Testis (tissue), 3 donors: ENCODE measurements around the gene HLA-F. TPM values are rescaled to one million over a fixed set of nuclear protein-coding genes. Genes with fewer than 3 reads are reported as not detected.

Experiments
- DNase-seq: peaks from one replicate; pipeline ENCODE4 v3.0.0-alpha.2; 2019
- H3K27ac ChIP-seq, 2 donors: fragments of 200-600 bp; sonication (generic); one replicate each; pipeline ENCODE4 v1.5.1; 2019
- H3K27me3 ChIP-seq: fragments of 200-600 bp; sonication (generic); one replicate; pipeline ENCODE4 v1.5.1; 2019
- H3K36me3 ChIP-seq: fragments of 200-600 bp; sonication (generic); one replicate; pipeline ENCODE4 v1.5.1; 2017; ENCODE audit warnings: low read depth; ENCODE audit errors: missing control alignments
- H3K4me1 ChIP-seq: fragments of 200-600 bp; sonication (generic); one replicate; pipeline ENCODE4 v1.5.1; 2019
- H3K4me3 ChIP-seq, 2 donors: fragments of 200-600 bp; sonication (generic); one replicate each; pipeline ENCODE4 v1.5.1; 2017 to 2019
- H3K9me3 ChIP-seq: fragments of 200-600 bp; sonication (generic); one replicate; pipeline ENCODE4 v1.5.1; 2017
- POLR2A ChIP-seq: fragments of 450-650 bp; IDR thresholded peaks from one replicate; pipeline ENCODE4 v1.6.1; 2017; ENCODE audit warnings: antibody characterized with exemption, mild to moderate bottlenecking, moderate library complexity
- WGBS, 2 donors: methylation state at CpG; one replicate each; pipeline ENCODE4 v1.1.5; 2018; 5-methylcytosine and 5-hydroxymethylcytosine counted together
- intact Hi-C: fragments of 100-400 bp; cut with DNase I; formaldehyde crosslinking; loops from one replicate; pipeline ENCODE4 v1.15.1; 2023; ENCODE audit warnings: low total_unique reads
- polyA plus RNA-seq: library from polyadenylated mRNA; stranded (reverse); fragments of 350-450 nt; fragmentation: Illumina TruSeq; extraction: RNeasy Lipid Tissue Mini Kit (QIAGEN cat#74804); gene quantifications from one replicate; pipeline ENCODE4 v1.2.3, GENCODE V29; 2014; ENCODE audit warnings: low read depth, low replicate concordance; ENCODE audit not compliant: insufficient read depth
- total RNA-seq, 2 donors: library from RNA; depleted of rRNA; stranded (reverse); fragments of >200 nt; gene quantifications; one replicate each; pipeline ENCODE4 v1.2.3, GENCODE V29; 2016
- TF ChIP-seq, protein P1 (sequence below), 3 experiments: fragments of 450-650 bp in 2 of 3; fragments of 200-600 bp in 1 of 3; sonication (generic) in 1 of 3; IDR thresholded peaks; one replicate each; pipeline ENCODE4 v1.5.1; 2016 to 2019; ENCODE audit warnings: antibody characterized with exemption in 3 of 3, mild to moderate bottlenecking in 2 of 3, moderate library complexity in 1 of 3

HLA-F gene
- total and polyA plus RNA-seq, 3 donors from 2014 or later, result 25.3 to 51.1 (median 28.1) TPM

DNA sequence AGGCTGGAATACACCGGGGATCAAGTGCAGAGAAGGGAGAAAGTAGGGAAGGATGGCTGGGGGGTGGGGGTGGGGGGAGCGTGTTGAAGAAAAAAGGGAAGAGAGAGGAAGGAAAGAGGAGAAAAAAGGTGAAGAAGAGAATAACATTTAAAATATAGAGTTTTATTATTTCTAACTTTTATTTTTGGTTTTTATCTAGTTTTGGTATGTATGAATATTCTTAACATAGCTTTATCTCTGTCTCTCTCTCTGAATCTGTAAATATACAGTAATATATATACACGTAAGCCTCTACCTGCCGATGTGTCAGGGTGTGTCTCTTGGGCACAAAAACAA is 30.0 kb downstream of the HLA-F start:
- Histone ChIP-seq H3K4me3 (peak overlapping the region; percentile 57 to 76), H3K9me3 (no peaks in the 10 kb centered on the region), H3K27me3 (no peaks in the 10 kb centered on the region), H3K27ac (peak overlapping the region; percentile 91 to 93), H3K36me3 (no peaks in the 10 kb centered on the region), H3K4me1 (peaks cover 10% of the 10 kb centered on the region)
- TF ChIP-seq, protein P1, sequence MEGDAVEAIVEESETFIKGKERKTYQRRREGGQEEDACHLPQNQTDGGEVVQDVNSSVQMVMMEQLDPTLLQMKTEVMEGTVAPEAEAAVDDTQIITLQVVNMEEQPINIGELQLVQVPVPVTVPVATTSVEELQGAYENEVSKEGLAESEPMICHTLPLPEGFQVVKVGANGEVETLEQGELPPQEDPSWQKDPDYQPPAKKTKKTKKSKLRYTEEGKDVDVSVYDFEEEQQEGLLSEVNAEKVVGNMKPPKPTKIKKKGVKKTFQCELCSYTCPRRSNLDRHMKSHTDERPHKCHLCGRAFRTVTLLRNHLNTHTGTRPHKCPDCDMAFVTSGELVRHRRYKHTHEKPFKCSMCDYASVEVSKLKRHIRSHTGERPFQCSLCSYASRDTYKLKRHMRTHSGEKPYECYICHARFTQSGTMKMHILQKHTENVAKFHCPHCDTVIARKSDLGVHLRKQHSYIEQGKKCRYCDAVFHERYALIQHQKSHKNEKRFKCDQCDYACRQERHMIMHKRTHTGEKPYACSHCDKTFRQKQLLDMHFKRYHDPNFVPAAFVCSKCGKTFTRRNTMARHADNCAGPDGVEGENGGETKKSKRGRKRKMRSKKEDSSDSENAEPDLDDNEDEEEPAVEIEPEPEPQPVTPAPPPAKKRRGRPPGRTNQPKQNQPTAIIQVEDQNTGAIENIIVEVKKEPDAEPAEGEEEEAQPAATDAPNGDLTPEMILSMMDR (IDR thresholded peaks at IDR 0.05), result no peak
- no peak for TF ChIP-seq POLR2A
- intact Hi-C loops, result no loop called here
- no peak for DNase-seq
- 20 to 23% methylated on average over 4 of the region's 4 CpGs for WGBS, 2 donors

DNA sequence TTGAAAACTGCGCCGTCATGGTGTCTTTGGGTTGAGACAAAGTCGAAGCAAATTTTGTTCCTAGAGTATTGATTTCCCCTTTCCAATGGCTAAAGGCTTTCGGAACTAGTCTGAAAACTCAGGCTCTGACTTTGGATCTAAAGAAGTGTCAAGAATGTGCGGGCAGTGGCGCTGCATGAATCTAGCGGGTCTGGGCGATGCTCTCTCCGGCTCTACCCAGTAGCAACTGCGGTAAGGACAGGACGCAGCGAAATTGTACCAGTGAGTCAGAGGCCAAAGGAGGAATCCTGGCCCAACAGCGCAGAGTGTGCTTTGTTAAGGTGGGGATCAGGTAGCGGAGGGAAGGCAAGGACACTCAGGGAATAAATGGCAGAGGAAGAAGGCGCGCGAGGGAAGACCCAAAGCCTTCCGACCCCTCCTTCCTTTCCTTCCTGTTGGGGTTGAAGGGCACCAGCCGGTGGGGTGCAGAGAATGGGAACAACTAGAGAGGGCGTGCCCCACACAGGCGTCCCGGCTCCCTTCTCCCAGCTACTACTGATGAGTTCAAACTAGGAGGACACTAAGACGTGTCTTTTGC is 32.1 kb downstream of the HLA-F start:
- Histone ChIP-seq H3K36me3 (no peaks in the 10 kb centered on the region), H3K9me3 (no peaks in the 10 kb centered on the region), H3K27me3 (no peaks in the 10 kb centered on the region), H3K4me1 (peaks cover 3% of the 10 kb centered on the region), H3K27ac (no peak overlapping the region), H3K4me3 (no peak overlapping the region)
- intact Hi-C loops, result no loop called here
- TF ChIP-seq, protein P1 (IDR thresholded peaks at IDR 0.05), result no peak
- no peak for TF ChIP-seq POLR2A
- no peak for DNase-seq
- WGBS, 2 donors, result 27 to 41% methylated on average over 23 of the region's 23 CpGs

DNA sequence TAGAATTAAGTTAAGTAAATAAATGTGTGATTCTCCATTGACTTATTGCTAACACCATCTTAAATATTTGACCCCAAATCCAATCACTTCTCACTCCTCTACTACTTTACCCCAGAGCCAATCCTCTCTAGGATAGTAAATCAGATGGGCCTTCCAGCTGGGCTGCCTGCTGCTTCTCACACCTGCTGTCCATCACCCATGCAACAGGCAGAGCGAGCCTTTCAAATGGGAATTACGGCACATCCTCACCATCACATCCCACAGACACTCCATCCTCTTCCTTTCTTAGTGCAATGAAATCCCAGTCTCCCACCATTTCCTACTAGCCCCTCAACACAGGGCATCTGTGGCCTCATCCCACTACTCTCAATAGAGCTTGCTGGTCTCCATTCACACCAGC is 34.0 kb downstream of the HLA-F start:
- intact Hi-C loops, result no loop called here
- Histone ChIP-seq H3K27me3 (no peaks in the 10 kb centered on the region), H3K9me3 (no peaks in the 10 kb centered on the region), H3K36me3 (no peaks in the 10 kb centered on the region), H3K27ac (no peak overlapping the region), H3K4me1 (peaks cover 3% of the 10 kb centered on the region), H3K4me3 (no peak overlapping the region)
- no peak for DNase-seq
- no peak for TF ChIP-seq POLR2A
- TF ChIP-seq, protein P1 (IDR thresholded peaks at IDR 0.05), result no peak
- WGBS, 2 donors, result 66 to 68% methylated on average over 2 of the region's 2 CpGs

DNA sequence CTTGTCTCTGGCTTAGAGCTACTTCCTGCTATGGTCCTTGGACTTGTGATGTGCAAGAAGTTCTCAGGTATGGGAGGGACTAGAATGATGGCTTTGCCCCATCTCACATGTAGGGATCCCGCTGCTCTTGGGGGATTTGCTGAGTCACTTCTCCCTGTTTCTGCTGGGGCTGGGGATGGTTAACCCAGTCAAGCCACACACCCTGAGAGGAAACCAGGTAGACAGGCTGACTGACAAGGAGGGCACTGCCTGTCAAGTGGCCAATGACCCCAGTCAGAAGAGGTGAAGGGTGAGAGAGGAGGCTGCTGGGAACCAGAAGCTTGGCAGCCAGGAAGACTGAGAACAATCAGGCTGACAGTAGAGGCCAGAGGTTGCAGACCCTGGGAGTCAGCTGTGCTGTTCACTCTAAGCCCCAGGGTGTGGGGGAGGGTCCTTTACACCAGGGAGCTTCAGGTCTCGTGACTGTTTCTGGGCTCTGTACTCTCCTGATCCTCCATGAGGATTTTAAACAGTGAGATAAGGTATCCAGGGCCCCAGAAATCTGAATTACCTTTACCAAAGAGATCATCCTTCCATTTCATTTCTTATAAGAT is 34.6 kb downstream of the HLA-F start:
- Histone ChIP-seq H3K36me3 (no peaks in the 10 kb centered on the region), H3K4me1 (peaks cover 3% of the 10 kb centered on the region), H3K27ac (no peak overlapping the region), H3K9me3 (no peaks in the 10 kb centered on the region), H3K27me3 (no peaks in the 10 kb centered on the region), H3K4me3 (no peak overlapping the region)
- no peak for TF ChIP-seq POLR2A
- TF ChIP-seq, protein P1 (IDR thresholded peaks at IDR 0.05), result no peak
- intact Hi-C loops, result no loop called here
- no peak for DNase-seq
- WGBS, 2 donors, result 17 to 63% methylated on average over 2 of the region's 2 CpGs

DNA sequence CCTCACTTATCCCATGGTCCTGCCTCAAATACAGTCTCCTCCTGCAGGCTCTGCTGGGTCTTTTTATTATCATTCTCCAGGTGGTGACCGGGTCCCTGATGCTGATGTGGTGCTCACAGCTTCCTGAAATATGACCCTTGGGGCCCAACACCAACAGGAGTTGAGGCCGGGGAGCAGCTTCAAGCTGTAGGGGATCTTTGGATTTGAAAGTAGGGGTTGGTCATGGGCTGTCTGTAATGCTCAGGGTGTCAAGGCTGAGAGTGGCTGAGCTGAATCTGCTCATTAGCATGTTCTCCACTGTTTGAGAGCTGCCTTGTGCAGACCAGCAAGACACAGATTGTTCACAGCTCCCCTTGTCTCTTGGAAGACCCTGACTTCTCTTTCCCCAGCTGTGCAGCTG is 35.5 kb downstream of the HLA-F start:
- Histone ChIP-seq H3K27me3 (no peaks in the 10 kb centered on the region), H3K27ac (no peak overlapping the region), H3K4me3 (no peak overlapping the region), H3K9me3 (no peaks in the 10 kb centered on the region), H3K36me3 (no peaks in the 10 kb centered on the region), H3K4me1 (no peaks in the 10 kb centered on the region)
- WGBS, 2 donors, result 63% methylated on average over 1 to 2 of the region's 2 CpGs
- DNase-seq, result no peak
- no peak for TF ChIP-seq POLR2A
- TF ChIP-seq, protein P1 (IDR thresholded peaks at IDR 0.05), result no peak
- intact Hi-C loops, result no loop called here
